MCF 10A (cell line): ENCODE data around the gene FAM3A. TPM values are rescaled to one million over a fixed set of nuclear protein-coding genes. Genes with fewer than 3 reads are reported as not detected.
A peak's percentile ranks its signal among the peaks of the same experiment; 100 is the strongest.

Source experiments
- BruUV-seq: library from RNA; stranded (reverse); fragments of 400-500 nt; replicated peaks from 2 replicates; lab custom pipeline; 2021; lab: Mats Ljungman, UMichigan
- CTCF ChIA-PET: fragments of 300-600 bp; sonication (Branson Sonifier 250); formaldehyde crosslinking; extraction: SDS; loops from one replicate; lab custom pipeline; 2021; ENCODE audit warnings: antibody characterized with exemption, inconsistent platforms; lab: Yijun Ruan, JAX
- POLR2A ChIA-PET: fragments of 300-600, 350-650 bp; sonication (Branson Sonifier 250); formaldehyde crosslinking; extraction: SDS; loops from one replicate; lab custom pipeline; 2020; ENCODE audit warnings: antibody characterized with exemption, inconsistent platforms; lab: Yijun Ruan, JAX
- DNase-seq: peaks from one replicate; pipeline ENCODE4 v3.0.0-alpha.2; 2018; ENCODE audit not compliant: unreplicated experiment
- H3K27ac Mint-ChIP-seq: one replicate; pipeline ENCODE4 v1.8.0; 2022; ENCODE audit warnings: mild to moderate bottlenecking, low read depth, mixed read lengths; ENCODE audit not compliant: unreplicated experiment
- H3K27me3 Mint-ChIP-seq: one replicate; pipeline ENCODE4 v1.8.0; 2022; ENCODE audit warnings: mixed read lengths; ENCODE audit not compliant: insufficient read depth, unreplicated experiment
- H3K36me3 Mint-ChIP-seq: one replicate; pipeline ENCODE4 v1.8.0; 2022; ENCODE audit warnings: mild to moderate bottlenecking, moderate library complexity, mixed read lengths; ENCODE audit not compliant: insufficient read depth, unreplicated experiment
- H3K4me1 Mint-ChIP-seq: one replicate; pipeline ENCODE4 v1.8.0; 2022; ENCODE audit warnings: mixed read lengths; ENCODE audit not compliant: insufficient read depth, unreplicated experiment
- H3K4me3 Mint-ChIP-seq: one replicate; pipeline ENCODE4 v1.8.0; 2022; ENCODE audit warnings: mild to moderate bottlenecking, moderate library complexity, mixed read lengths; ENCODE audit not compliant: unreplicated experiment
- H3K9me3 Mint-ChIP-seq: one replicate; pipeline ENCODE4 v1.8.0; 2022; ENCODE audit warnings: mixed read lengths; ENCODE audit not compliant: unreplicated experiment
- CTCF ChIP-seq: fragments of 200-600 bp; IDR thresholded peaks from one replicate; pipeline ENCODE4 v1.8.0; 2022; ENCODE audit warnings: antibody characterized with exemption, mild to moderate bottlenecking; ENCODE audit not compliant: unreplicated experiment
- intact Hi-C: fragments of 100-400 bp; cut with micrococcal nuclease; formaldehyde crosslinking; loops from 2 replicates; pipeline ENCODE4 v1.14.1; 2022
- total RNA-seq: library from RNA; stranded (reverse); gene quantifications from 2 replicates; pipeline ENCODE4 v1.2.3, GENCODE V29; 2022

The FAM3A gene
- total RNA-seq, 1 experiment from 2014 or later = 40.9 TPM

GRCh38 chrX:154549766-154550165 is 33.7 kb upstream of the FAM3A start:
- CTCF ChIA-PET = interaction anchor here (1.1 kb wide), 1 partner anchor 14 kb away, joined by 4 read pairs; no protein-coding TSS in a partner anchor
- H3K27me3 Mint-ChIP-seq = peaks cover 46% of the 10 kb centered on the region
- peaks cover 11% of the 10 kb centered on the region for H3K4me1 Mint-ChIP-seq
- intact Hi-C loops = no loop called here
- no peaks in the 10 kb centered on the region for H3K9me3 Mint-ChIP-seq
- DNase-seq = peak; percentile 24
- no peak for TF ChIP-seq CTCF
- peak overlapping the region; percentile 2 for H3K4me3 Mint-ChIP-seq
- H3K36me3 Mint-ChIP-seq = peaks cover 6% of the 10 kb centered on the region
- no TSS peak for BruUV-seq
- no peak overlapping the region for H3K27ac Mint-ChIP-seq
- POLR2A ChIA-PET = interaction anchor here (0.7 kb wide), 1 partner anchor 54 kb away, joined by 3 read pairs; no protein-coding TSS in a partner anchor

GRCh38 chrX:154548028-154548316 is 31.9 kb upstream of the FAM3A start:
- no peaks in the 10 kb centered on the region for H3K9me3 Mint-ChIP-seq
- DNase-seq = no peak
- H3K4me3 Mint-ChIP-seq = peak overlapping the region; percentile 72
- H3K27me3 Mint-ChIP-seq = peaks cover 29% of the 10 kb centered on the region
- peaks cover under 1% of the 10 kb centered on the region for H3K36me3 Mint-ChIP-seq
- BruUV-seq = no TSS peak
- POLR2A ChIA-PET = interaction anchor here (0.6 to 1.5 kb wide), 5 partner anchors 20 to 150 kb away, joined by 3 to 4 read pairs (median 3); partner anchors contain the start of gene RPL10
- CTCF ChIA-PET = interaction anchor here (0.6 to 1.1 kb wide), 3 partner anchors 174 to 1041 kb away, joined by 3 to 6 read pairs (median 3); no protein-coding TSS in a partner anchor
- peak overlapping the region; percentile 88 for H3K27ac Mint-ChIP-seq
- H3K4me1 Mint-ChIP-seq = peaks cover 14% of the 10 kb centered on the region
- intact Hi-C loops = no loop called here
- TF ChIP-seq CTCF = no peak

GRCh38 chrX:154547245-154548027 is 31.4 kb upstream of the FAM3A start, which contains the start of gene IKBKG:
TSS of gene IKBKG (plus strand) at chrX:154547620. CDS start at chrX:154552003, 4,383 bp downstream.
- TSS peak; percentile 51 for BruUV-seq
- H3K4me1 Mint-ChIP-seq = peaks cover 20% of the 10 kb centered on the region
- DNase-seq = peak; percentile 87
- H3K27ac Mint-ChIP-seq = peak within 1 kb of the TSS; percentile 88
- peak within 1 kb of the TSS; percentile 72 for H3K4me3 Mint-ChIP-seq
- POLR2A ChIA-PET = interaction anchor here (0.6 to 1.5 kb wide), 8 partner anchors 18 to 576 kb away, joined by 3 to 6 read pairs (median 4); partner anchors contain the start of genes HCFC1 and RPL10
- H3K36me3 Mint-ChIP-seq = peaks cover 4% of the 10 kb centered on the region
- H3K27me3 Mint-ChIP-seq = peaks cover 28% of the 10 kb centered on the region
- no peak for TF ChIP-seq CTCF
- CTCF ChIA-PET = interaction anchor here (0.6 to 1.1 kb wide), 2 partner anchors 174 to 816 kb away, joined by 3 to 6 read pairs; no protein-coding TSS in a partner anchor
- intact Hi-C loops = no loop called here
- no peaks in the 10 kb centered on the region for H3K9me3 Mint-ChIP-seq
